Fibroblast of lung (primary cell): Measurements from ENCODE around the gene TBL1XR1.

ENCODE experiments used
- CTCF ChIP-seq, 2 donors: IDR thresholded peaks in 1 of 2; conservative IDR thresholded peaks in 1 of 2; 1 replicate in 1 of 2; 2 replicates in 1 of 2; pipeline ENCODE4 v1.5.1; 2011 to 2012; ENCODE audit warnings: low read length in 2 of 2, control low read depth in 1 of 2, inconsistent platforms in 1 of 2, low read depth in 1 of 2, mild to moderate bottlenecking in 1 of 2
- EZH2 ChIP-seq: IDR thresholded peaks from 2 replicates; pipeline ENCODE4 v1.5.1; 2012; ENCODE audit warnings: low read length, control low read depth, mild to moderate bottlenecking; ENCODE audit errors: missing control alignments

DNA sequence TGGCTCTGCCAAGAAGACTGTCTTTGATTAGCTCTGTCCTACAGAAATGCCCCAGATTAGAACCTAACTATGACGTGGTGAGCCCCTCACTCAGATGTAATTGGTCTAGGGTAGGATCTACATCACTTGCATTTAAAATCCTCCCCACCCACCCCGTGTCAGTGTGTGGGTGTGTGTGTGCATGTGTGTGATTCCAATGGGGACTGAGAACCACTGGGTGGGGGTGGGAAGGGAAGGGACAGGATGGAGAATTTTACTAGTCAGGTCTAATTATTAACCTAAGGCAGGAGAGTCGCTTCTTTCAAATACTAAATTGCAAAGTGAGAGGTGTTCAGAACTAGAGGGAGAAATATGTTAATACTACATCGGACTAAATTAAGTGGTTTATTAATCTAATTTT, 91.7 kb downstream of the TBL1XR1 start:
- no peak for TF ChIP-seq CTCF (conservative IDR thresholded peaks at IDR 0.05 in 1 of 2, IDR thresholded peaks at IDR 0.05 in 1 of 2; ENCODE audit: low read depth in 1 of 2, low read length in 2 of 2)
- no peak for TF ChIP-seq EZH2
